H1 (cell line): ENCODE results near the gene NFYB. TPM values are rescaled to one million over a fixed set of nuclear protein-coding genes. Genes with fewer than 3 reads are reported as not detected.

Experiments
- CBX8 ChIP-seq: fragments of 300-800, 300-1000 bp; sonication (generic); IDR thresholded peaks from 2 replicates; pipeline ENCODE4 v1.7.1; 2016; ENCODE audit warnings: low read depth, low read length, borderline replicate concordance
- CHD7 ChIP-seq: fragments of 300-600 bp; sonication (generic); IDR thresholded peaks from 2 replicates; pipeline ENCODE4 v1.7.1; 2012; ENCODE audit warnings: low read length, moderate library complexity, mild to moderate bottlenecking, inconsistent platforms; ENCODE audit not compliant: insufficient replicate concordance
- HDAC2 ChIP-seq, 2 experiments: fragments of 300-600 bp in 1 of 2; sonication (generic) in 1 of 2; IDR thresholded peaks; 2 replicates each; pipeline ENCODE4 v1.6.1; 2011 to 2012; ENCODE audit warnings: low read depth in 2 of 2, low read length in 2 of 2, mild to moderate bottlenecking in 2 of 2, moderate library complexity in 2 of 2, borderline replicate concordance in 1 of 2, inconsistent platforms in 1 of 2
- PHF8 ChIP-seq: fragments of 200-600 bp; sonication (generic); conservative IDR thresholded peaks from 2 replicates; pipeline ENCODE4 v1.7.1; 2012; ENCODE audit warnings: low read depth, mild to moderate bottlenecking, inconsistent platforms, low read length, moderate library complexity
- POU5F1 ChIP-seq: IDR thresholded peaks from 2 replicates; pipeline ENCODE4 v1.6.1; 2011; ENCODE audit warnings: low read depth, mild to moderate bottlenecking, low read length, moderate library complexity
- polyA plus RNA-seq, 7 experiments: library from polyadenylated mRNA; depleted of rRNA in 3 of 7; stranded (reverse) in 5 of 7; unstranded in 2 of 7; fragments of >200 nt in 5 of 7; fragments of 200-250 nt in 2 of 7; gene quantifications; 1 replicate in 5 of 7; 2 replicates in 1 of 7; 4 replicates in 1 of 7; pipeline versions ENCODE4 v1.2.1 to v1.2.3, GENCODE V29; 2011 to 2013; ENCODE audit warnings: missing spikeins in 2 of 7, mixed read lengths in 2 of 7
- total RNA-seq: library from RNA; stranded (reverse); fragmentation: NEBNext Ultra II Directional; extraction: Animal tissue kit (Norgen Biotek cat#: 25700); gene quantifications from 2 replicates; pipeline ENCODE4 v1.2.1, GENCODE V29; 2021

Gene NFYB
- total and polyA plus RNA-seq, 2 of the 8 experiments (the other 6 are each of a cell fraction or from before 2014, with no cell fraction given), result 29.1 to 43.5 TPM

- TF ChIP-seq CHD7, result no peak
- TF ChIP-seq CBX8, result no peak
- TF ChIP-seq PHF8, result no peak
- no peak for TF ChIP-seq POU5F1
- no peak for TF ChIP-seq HDAC2 (IDR thresholded peaks at IDR 0.05; ENCODE audit: borderline replicate concordance in 1 of 2, low read depth in 2 of 2, low read length in 2 of 2)
- TF ChIP-seq, all 59 proteins: peak for 0
Observed at GRCh38 chr12:104172570-104172947, 34.5 kb upstream of the NFYB start (continued).
